M059J (cell line): ENCODE measurements around the gene TMEM143. TPM values are rescaled to one million over a fixed set of nuclear protein-coding genes. Genes with fewer than 3 reads are reported as not detected.
A peak's percentile ranks its signal among the peaks of the same experiment; 100 is the strongest.

Source experiments
- DNase-seq: peaks from one replicate; pipeline ENCODE4 v3.0.0-alpha.2; 2012; ENCODE audit warnings: low read depth
- total RNA-seq: library from RNA; depleted of rRNA; stranded (reverse); fragments of >200 nt; shearing (Covaris generic); gene quantifications from 2 replicates; pipeline ENCODE4 v1.2.3, GENCODE V29; 2014

TMEM143 gene
- total RNA-seq, 1 experiment from 2014 or later: 3.3 TPM

DNA sequence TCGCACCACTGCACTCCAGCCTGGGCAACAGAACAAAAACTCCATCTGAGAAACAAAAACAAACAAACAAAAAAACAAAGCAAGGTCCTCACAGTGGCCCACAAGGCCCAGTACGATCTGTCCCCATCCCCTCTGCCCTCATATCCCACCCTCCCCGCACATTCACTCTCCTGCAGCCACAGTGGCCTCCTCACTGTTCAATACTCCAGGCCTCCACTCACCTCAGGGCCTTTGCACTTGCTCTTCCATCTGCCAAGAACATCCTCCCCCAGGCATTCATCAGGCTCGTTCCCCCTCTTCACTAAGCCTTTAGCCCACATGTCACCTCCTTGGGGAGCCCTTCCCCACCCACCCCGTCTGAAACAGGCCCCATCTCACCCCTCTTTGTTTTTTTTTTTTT lies 4.6 kb downstream of the TMEM143 start:
- no peak for DNase-seq

DNA sequence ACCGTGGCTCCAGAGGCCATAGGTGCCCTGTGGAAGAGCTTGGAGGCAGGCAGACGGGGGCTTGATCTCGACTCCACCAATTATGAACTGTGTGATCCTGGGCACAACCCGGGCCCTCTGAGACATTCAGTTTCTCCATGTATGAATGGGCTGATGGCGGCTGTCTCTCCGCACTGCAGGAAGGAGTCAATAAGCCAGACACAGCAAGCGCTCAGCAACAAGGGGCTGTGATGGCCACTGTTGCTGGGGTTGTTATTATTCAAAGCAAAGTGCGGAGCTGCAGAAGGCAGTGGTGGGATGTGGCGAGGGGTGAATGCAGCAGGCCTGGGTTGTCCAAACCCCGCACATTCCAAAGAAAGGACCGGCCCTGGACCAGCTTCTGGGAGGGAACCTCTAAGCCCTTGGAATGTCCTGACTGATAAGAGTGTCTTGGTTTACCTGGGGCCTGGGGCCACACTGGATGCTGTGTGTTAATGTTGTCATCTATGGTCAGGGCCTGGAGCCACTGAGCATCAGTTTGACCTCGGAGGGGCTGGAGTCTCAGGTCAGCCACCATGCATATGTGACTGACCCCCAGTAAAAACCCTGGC lies 8.3 kb downstream of the TMEM143 start:
- no peak for DNase-seq

DNA sequence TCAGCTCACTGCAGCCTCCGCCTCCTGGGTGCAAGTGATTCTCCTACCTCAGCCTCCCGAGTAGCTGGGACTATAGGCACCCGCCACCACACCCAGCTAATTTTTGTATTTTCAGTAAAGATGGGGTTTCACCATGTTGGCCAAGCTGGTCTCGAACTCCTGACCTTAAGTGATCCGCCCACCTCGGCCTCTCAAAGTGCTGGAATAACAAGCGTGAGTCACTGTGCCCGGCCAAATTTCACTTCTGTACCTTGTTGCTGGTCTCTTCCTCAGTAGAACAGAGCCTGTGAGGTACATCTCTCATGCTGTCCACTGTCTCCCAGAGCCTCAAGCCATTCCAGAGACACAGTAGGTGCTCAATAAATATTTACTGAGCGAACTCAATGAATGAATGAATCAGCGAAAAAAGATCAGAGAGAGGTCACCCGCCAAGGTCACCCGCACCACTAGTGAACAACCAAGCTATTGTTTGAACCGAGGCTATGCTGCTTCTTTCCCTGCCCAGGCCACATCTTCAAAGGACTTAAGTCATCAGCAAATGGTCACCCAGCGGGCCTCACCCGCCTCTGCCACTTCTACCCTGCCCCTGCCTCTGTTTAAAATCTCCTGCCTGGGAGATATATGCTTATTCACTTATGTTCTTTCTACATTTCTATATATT lies 9.3 kb downstream of the TMEM143 start:
- DNase-seq: peak; percentile 74

DNA sequence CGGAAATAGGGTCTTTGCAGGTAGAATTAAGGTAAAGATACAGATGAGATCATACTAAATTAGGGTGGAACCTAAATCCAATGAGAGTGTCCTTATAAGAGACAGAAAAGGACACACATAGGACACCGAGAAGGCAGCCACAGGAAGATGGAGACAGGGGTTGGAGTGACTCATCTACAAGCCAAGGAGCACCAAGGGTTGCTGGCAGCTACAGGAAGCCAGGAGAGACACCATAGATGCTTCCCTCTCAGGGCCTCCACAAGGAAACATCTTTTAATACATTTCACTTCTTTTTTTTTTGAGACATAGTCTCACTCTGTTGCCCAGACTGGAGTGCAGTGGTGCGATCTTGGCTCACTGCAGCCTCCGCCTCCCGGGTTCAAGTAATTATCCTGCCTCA lies 10.1 kb downstream of the TMEM143 start:
- peak; percentile 66 for DNase-seq

DNA sequence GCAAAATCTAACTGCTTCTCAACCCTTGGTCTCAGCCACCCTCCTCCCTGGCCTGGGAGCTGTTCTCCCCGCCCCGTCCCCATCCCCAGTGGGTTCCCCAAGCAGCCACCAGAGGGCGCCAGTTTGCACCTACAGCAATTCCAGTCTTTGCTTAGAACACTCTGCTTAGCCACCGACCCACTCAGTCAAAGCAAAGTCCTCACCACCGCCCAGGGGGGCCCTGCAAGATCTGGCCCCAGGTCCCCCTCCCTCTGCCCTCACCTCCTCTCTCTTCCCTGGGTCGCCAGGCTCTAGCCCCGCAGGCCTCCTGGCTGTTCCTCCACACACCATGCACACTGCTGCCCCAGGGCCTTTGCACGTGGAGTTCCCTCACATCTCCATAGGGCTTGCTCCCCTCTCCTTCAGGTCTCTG lies 12.4 kb downstream of the TMEM143 start:
- DNase-seq: peak; percentile 59

DNA sequence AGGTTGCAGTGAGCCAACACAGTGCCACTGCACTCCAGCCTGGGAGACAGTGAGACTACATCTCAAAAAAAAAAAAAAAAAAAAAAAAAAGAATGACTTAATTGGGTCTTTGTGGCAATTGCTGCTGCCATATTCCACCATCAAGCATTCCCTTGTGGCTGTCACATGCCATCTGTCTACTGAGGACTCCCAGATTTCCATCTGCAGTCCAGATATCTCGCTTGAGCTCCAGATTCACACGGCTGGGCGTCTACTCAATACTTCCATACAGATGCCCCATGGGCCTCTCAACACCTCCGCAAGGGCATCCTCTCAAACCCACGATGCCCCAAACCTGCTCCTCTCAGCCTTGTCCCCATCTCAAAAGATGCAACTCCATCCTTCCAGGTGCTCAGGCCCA lies 12.9 kb downstream of the TMEM143 start:
- no peak for DNase-seq

DNA sequence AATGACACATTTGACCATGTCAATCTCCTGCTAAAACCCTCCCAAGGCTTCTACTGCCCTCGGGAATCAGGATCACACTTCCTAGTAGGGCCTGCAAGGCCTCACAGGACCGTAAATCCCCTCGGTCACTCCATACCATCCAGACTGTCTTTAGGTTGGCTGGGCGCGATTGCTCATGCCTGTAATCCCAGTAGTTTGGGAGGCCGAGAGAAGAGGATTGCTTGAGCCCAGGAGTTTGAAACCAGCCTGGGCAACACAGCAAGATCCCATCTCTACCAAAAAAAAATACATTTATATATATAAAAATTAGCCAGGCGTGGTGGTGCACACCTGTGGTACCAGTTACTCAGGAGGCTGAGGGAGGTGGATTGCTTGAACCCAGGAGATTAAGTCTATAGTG lies 15.0 kb downstream of the TMEM143 start:
- DNase-seq: no peak

DNA sequence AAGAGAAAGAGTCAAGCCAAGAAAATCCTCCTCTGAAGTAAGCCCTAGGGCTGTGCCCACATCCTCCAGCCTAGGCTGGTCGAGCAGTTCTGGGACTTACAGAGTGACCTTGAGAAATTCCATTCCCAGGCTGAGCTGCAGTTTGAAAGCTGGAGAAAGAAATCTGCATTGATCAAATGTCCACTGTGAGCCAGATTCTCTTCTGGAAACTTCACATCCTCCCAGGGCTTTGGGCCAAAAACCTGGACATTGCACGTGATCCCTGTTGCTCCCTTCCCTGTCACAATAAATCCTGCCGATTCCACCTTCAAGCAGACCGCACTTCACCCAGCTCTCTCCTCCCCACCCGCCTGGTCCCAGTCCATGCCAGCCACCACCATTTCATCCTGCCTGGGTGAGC lies 15.7 kb downstream of the TMEM143 start:
- no peak for DNase-seq

DNA sequence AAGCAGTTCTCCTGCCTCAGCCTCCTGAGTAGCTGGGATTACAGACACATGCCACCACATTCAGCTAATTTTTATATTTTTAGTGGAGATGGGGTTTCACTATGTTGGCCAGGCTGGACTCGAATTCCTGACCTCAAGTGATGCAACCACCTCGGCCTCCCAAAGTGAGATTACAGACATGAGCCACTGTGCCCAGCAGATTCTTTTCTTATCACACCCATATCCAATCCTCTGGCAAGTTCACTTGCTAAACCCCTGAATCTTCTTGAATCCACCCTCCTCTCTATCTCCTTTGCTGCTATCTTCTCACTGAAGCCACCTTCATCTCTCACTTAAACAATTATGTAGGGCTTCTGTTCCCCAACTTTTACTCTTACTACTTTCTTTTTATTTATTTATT lies 17.5 kb downstream of the TMEM143 start:
- no peak for DNase-seq

DNA sequence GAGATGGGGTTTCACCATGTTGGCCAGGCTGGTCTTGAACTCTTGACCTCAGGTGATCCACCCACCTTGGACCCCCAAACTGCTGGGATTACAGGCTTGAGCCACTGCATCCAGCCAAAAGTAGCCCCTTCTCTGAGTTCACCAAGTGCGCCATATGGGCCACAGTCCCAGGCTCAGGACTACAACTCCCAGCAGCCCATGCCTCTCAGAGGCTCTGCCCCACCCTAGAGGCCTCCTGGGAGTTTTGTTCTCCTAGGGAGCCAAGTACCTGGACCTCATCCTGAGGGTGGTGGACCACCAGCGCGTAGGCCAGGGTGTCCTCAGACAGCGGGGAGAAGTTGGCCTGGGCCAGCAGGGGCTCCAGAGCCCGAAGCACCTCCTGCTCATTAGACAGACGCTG lies 18.8 kb downstream of the TMEM143 start:
- no peak for DNase-seq

DNA sequence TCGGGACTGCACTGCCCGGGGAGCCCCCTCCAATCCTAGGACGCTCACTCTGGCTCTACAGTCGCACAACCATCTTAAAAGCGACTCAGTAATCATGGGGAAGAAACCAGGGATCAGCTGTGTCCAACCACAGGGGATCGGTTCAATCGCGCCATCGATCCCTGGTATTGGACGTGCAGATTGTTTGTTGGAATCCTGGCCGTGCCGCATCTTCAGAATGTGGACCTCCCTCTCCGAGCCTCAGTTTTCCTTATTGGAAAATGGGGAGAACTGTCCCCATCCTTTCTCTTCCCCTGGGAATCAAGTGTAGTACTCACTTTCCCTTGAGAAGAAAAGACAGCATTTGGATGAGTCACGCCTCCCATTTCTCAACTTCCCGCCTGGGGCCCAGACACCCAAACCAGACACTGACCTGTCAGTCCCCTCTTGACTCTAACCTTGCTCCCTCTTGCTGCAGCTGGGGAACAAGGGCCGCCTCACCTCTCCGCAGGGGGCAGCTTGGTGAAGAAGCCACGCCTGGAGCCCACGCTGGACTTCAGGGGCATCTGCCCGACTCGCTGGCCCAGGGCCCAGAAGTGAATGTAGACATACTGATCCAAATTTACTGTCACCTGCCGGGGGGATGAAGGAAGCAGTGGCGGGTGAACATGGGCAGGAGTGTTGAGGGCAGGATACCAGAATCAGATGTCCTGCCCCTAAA lies 20.7 kb downstream of the TMEM143 start:
- peak; percentile 45 for DNase-seq

DNA sequence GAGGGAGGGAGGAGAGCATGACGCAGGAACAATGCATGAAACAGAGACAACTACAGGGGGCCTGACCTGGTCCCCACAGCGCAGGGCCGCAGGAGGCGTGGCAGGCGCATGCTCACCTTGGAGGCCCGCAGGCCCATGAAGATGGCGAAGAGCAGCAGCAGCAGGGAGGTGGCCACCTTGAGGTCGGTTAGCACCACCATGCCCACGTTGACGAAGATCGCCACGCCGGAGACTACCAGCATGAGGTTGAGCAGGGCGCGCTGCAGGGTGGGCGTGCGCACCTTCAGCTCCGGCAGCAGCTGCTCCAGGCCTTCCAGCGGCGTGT lies 21.4 kb downstream of the TMEM143 start:
- DNase-seq: no peak

DNA sequence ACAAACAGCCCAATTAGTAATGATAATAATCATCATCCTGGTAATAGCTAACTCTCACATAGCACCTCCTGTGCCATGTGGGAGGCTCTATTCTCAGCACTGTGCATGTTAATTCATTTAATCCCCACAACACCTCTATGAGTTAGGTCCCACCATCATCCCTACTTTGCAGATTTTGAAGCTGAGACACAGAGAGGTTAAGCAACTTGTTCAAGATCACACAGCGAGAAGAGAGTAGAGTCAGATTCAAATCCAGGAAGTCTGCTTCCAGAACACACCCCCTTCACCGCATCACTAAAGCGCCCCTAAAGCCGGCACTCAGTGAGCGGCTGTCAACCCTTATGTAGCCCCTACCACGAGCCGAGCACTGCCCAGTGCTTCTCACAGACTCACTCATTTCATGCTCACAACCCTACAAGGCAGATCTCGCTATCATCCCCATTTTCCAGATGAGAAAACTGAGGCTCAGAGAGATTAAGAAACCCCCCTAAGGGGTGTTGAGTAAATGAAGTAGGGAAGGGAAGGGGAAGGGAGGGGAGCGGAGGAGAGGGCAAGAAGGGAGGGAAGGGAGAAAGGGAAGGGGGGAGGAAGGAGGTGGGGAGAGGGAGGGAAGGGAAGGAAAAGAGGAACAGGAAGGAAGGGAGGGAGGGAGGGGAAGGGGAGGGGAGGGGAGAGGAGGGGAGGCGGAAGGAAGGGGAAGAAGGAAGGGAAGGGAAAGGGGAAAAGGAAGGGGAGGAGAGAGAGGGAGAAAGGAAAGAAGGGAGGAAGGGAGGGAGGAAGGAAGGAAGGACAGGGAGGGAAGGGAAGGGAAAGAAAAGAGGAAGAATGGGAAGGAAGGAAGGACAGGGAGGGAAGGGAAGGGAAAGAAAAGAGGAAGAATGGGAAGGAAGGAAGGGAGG lies 22.0 kb downstream of the TMEM143 start:
- no peak for DNase-seq

DNA sequence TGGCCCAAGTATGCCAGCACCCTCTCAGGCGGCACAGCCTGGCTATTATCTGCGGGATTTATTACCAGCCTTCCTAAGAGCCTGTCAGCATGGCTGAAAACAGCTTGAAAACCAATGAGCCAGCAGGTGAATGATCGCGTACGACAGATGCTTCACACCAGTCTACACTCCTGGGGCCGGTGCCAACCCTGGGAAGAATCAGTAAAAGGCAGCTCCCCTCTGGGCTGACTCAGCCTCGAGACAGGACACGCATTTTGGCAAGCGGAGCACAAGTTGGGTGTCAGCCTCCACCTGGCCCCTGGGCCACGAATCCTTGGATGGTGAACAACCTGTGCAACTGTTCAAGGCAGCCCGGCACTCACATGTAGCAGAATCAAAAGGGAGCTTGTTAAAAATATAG lies 22.7 kb downstream of the TMEM143 start:
- DNase-seq: peak; percentile 85

DNA sequence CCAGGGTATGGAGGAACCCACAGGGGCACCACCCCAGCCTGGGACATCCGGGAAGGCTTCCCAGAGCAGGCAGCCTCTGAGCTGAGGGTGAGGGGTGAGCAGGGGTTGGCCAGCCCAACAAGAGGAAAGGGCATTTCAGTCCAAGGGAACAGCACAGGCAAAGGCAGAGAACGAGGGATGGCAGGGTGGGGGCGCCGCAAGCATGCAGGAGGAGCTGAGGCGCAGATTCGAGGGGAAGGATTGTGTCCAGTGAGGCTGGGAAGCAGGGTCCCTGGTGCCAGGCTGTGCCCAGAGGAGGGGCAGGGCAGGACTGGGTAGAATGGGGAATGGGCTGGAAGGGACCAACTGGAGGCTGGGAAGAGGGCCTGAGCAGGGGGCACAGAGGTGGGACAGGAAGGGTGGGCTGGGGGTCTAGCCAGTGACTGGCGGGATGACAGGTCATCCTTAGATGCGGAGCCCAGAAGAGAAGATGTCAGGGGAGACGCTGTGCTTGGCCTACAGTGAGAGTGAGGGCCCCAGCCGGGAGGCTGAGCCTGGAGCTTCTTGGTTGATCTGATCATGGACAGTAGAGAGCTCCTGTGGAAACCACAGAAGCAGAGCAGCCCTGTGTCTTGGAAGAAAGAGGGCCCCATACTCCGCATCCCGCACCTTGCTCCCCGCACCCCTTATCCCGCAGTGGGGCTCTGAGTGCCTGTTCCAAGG lies 24.8 kb downstream of the TMEM143 start:
- no peak for DNase-seq

DNA sequence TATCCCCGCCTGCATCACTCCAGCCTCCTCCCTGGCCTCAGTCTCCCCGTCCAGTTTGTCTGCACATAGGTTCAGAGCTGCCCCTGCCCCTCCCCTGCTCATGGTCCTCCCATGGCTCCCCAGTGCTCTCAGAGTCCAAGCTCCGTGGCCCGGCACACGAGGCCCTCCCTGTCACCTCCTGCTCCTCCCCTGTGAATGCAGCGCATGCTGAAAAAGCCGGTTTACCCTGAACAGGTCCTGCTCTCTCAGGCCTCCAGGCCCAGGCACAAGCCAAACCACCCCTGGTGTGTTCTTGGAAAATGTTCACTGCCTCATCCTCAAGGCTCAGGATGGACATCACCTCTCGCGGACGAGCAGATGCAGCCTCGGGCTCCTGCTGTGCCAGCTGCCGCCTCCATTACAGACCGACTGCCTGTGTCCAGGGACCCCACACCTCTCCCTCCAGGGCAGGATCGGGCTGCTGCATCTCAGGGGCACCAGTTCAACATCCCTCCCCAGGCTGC lies 25.4 kb downstream of the TMEM143 start:
- no peak for DNase-seq

DNA sequence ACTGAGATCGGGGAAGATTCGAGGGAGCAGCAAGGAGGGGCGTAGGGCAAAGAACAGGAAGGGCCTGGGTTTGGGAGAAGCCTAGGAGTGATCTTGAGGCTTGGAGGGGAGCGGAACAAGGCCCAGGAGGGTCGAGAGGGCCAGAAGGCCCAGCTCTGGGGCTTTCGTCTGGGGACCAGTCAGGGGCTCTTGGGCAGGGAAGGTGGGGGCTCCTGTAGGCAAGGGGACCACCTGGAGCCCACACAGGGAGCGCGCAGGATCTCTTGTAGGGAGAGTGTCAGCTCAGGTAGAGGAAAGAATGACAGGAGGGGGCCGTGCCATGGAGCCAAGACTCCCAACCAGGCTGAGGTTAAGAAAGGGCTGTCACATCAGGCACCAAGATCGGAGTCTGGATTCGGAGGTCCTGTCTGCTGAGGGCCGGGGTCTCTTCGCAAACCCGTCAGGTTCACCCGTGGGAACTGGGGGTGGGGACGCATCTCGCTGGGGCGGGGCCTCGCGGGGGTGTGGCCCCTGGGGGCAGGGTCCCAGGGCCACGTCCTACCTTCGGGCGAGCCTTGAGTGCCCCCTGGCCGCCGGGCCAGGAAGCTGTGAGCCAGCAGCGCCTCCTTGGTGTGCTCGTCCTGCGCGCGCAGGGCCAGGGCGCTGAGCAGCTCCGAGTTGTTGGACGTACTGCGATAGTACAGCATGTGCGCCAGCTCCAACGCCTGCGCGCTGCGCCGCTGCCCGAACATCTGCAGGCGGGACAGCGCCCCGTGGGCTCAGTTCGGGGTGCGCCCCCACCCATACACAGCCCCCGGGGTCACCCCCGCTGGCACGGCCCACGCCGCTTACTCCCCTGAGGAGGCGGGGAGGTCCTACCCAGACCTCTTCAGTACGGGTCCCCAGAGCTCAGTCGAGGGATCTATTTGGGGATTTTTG lies 30.0 kb downstream of the TMEM143 start:
- DNase-seq: peak; percentile 78

DNA sequence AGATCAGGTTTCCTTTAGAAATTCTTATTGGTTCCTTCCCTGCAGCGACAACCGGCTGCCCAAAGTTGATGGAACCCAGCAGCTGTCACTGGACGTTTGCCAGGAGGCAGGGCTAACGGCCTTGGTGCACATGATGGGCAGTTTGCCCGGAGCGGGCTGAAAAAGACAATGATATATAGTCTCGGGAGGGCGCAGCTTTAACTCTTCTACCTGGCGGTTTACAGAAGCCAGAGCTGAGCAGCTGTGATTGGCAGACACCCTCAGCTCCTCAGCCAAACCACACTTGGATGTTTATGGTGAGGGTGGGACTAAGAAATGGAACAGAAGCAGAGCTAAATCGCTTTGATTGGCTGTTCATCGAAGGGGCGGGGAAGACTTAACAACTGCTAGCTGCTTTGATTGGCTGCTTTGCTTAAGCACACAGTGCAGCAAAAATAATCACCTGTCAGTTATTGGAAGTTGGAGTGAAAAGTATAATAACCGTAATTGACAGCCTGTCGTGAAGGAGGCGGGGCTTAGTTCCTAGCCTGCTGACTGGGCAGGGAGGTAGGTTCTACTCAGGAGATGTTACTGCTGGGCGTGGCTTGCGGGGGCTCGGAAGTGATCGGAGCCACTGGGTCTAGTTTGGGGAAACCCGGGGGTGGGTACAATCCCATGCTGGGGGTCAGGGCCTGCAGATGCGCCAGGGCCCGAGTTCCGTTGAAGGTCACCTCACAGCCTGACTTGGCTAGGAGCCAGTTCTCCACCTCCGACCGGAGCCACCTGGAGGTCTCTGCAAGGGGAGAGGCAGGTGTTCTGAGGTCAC lies 30.9 kb downstream of the TMEM143 start:
- peak; percentile 98 for DNase-seq

DNA sequence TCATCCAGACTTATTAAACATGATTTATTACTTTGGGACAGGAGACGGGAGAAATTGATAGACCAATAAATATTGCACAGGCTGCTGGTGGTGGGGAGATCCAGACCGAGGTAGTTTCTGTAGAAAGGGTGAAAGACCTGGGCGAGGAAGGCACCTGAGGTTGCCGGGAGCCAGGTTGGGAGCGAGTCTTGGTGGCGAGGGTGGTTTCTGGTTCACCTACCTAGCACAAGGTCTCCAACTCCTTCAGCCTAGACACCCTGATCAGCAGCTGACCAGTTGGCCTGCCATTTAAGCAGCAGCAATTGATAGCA lies 31.4 kb downstream of the TMEM143 start:
- no peak for DNase-seq
